NCI-H2107 (cell line): ENCODE results near the gene AGK.
"Not testable (repeated sequence)": the region's sequence is repeated elsewhere in the genome, so short reads cannot be mapped to it uniquely, and the experiment has no call there.

Source experiments
- DNase-seq: peaks from one replicate; lab custom pipeline; 2025; lab: John Stamatoyannopoulos, UW

Gene AGK

DNA sequence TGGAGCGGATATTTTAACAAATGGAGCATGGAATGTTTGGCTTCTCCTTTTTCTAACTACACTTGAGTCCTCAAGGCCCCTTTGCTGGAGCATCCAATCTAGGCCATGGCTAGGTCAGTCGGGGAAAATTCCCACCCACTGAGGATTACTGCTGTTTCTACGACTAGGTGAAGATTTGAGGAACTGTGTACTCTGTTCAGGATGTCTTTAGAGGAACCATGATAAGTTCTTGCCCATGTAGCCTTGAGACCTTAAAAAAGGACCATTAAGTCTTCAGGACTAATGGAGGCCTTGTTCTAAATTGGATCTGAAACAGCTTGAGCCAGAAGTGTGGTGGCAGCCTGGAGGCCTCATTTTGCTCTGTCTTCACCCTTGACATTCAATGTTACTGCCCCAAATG is 6.2 kb downstream of the AGK start:
- DNase-seq = no peak

DNA sequence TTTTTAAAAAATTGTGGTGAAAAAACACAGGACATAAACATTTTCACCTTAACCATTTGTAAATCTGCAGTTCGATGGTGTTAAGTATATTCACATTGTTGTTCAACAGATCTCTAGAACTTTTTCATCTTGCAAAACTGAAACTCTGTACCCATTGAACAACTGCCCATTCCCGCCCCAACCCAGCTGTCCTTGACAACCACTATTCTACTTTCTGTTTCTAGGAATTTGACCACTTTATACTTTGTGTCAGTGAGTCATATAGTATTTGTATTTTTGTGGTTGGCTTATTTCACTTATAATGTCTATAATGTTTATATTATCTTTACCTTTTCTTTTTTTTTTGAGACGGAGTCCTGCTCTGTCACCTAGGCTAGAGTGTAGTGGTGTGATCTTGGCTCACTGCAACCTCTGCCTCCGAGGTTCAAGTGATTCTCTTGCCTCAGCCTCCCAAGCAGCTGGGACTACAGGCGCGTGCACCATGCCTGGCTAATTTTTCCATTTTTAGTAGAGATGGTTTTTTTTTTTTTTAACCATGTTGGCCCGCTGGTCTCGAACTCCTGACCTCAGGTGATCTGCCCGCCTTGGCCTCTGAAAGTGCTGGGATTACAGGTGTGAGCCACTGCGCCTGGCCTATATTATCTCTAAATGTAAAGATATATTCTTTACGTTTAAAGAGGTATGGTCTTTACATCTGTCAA is 6.8 kb downstream of the AGK start:
- not testable (repeated sequence) for DNase-seq

DNA sequence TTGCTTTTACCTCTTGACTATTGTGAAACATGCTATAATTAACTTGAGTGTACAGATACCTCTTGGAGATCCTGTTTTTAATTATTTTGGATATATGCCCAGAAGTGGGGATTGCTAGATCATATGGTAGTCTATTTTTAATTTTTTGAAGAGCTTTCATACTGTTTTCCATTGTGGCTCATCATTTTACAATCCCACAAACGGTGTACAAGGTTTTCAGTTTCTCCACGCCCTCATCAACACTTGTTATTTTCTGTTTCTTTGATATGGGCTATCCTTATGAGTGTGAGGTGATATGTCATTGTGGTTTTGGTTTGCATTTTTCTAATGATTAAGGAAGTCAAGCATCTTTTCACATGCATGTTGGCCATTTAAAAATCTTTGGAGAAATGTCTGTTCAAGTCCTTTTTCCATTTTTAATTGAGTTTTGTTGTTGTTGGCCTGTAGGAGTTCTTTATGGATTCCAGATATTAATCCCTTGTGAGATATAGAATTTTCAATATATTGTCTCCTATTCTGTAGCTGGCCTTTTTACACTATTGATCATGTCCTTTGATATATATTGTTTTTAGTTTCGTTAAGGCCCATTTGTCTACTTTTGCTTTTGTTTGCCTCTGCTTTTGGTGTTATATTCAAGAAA is 7.5 kb downstream of the AGK start:
- DNase-seq = peak; percentile 79

- DNase-seq = no peak
These were observed 8.8 kb downstream of the AGK start for GRCh38 chr7:141559961-141560360.

GRCh38 chr7:141562036-141562435 is 10.8 kb downstream of the AGK start:
- DNase-seq = no peak

- no peak for DNase-seq
These were observed 11.3 kb downstream of the AGK start for GRCh38 chr7:141562543-141562942.

DNA sequence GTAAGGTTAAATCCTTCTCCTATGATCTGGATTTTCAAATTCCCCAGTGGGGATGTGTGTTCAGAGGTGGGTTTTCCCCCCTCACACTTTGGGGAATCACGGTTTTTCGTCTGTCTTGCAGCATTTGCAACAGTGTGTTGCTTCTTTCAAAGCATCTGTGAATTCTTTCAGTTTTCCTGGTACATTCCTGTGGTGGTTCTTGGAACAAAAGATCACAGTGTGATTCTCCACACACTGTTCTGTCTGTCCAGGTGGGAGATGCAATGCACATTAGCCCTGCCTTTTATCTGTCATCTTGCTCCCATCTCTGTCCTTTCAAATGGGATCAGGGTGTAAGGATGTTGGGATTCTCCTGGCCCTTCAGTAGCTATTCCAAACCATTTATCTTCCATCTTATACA is 11.8 kb downstream of the AGK start:
- no peak for DNase-seq

DNA sequence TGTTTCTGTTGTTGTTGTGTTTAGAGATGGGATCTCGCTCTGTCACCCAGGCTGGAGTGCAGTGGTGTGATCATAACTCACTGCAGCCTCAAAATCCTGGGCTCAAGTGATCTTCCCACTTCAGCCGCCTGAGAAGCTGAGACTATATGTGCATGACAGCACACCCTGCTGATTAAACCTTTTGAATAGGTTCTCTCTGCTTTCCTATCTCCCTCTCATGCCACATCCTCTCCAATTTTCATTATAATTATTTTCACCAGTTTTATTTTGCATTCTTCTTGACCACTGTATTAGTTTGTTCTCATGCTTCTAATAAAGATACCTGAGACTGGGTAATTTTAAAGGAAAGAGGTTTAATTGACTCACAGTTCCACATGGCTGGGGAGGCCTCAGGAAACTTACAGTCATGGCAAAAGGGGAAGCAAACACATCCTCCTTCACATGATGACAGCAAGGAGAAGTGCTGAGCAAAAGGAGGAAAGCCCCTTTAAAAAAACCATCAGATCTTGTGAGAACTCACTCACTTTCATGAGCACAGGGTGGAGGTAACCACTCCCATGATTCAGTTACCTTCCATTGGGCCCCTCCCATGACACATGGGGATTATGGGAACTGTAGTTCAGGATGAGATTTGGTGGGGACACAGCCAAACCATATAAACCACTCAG is 12.9 kb downstream of the AGK start:
- DNase-seq = no peak

- no peak for DNase-seq
These were observed 16.2 kb downstream of the AGK start for GRCh38 chr7:141567432-141567831.

DNA sequence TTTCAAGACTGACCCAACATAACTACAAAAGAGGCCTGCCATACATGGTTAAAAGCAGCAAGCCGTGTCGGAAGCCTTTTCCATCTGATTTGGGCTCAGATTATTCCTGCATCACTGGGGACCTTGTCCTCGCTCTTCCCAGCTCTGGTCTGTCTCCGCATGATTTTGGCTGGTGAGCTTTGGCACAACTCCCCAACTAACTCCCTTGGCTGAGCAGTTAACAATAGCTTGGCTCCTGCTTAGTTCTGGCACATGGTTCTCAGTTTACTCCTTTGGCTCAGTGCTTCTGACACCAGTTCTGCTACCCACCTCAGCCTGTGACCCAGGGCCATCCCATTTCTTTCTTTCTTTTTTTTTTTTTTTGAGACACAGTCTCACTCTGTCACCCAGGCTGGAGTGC is 17.0 kb downstream of the AGK start:
- DNase-seq = no peak

DNA sequence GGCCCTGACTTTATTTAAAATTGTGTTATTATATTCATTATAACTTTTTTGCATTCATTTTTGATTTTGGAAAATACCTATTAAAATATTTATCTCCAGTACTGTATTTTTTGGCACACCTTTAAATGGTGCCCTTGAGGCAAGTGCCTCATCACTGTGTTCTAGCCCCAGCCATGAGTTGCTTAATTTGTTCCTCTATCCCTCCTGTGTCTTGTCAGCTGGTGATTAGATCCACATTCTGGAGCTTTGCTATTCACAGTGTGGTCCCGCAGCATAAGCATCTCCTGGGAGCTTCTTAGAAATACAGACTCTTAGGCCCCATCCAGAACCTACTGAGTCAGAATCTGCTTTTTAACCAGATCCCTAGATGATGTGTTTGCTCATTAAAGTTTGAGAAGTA is 19.8 kb downstream of the AGK start:
- no peak for DNase-seq

DNA sequence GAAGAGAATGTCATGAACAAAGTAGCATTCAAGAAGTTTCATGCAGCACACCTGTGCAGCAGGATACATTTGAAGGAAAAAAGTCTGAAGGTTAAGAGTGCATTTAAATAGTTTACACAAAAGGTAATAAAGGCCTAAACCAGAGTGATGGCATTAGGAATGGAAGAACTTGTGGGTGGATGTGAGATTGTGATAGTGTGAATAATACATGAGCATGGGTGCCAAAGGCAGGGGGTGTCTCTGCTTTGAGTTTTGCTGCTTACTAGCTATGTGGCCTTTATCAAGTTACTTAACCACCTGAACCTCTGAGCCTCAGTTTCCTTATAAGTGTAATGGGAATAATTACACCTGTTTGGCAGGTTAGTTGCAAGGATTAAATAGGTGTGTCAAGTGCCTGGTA is 21.0 kb downstream of the AGK start:
- no peak for DNase-seq

GRCh38 chr7:141573511-141573910 is 22.3 kb downstream of the AGK start:
- no peak for DNase-seq

- no peak for DNase-seq
These were observed 24.0 kb downstream of the AGK start for GRCh38 chr7:141575164-141575563.

DNA sequence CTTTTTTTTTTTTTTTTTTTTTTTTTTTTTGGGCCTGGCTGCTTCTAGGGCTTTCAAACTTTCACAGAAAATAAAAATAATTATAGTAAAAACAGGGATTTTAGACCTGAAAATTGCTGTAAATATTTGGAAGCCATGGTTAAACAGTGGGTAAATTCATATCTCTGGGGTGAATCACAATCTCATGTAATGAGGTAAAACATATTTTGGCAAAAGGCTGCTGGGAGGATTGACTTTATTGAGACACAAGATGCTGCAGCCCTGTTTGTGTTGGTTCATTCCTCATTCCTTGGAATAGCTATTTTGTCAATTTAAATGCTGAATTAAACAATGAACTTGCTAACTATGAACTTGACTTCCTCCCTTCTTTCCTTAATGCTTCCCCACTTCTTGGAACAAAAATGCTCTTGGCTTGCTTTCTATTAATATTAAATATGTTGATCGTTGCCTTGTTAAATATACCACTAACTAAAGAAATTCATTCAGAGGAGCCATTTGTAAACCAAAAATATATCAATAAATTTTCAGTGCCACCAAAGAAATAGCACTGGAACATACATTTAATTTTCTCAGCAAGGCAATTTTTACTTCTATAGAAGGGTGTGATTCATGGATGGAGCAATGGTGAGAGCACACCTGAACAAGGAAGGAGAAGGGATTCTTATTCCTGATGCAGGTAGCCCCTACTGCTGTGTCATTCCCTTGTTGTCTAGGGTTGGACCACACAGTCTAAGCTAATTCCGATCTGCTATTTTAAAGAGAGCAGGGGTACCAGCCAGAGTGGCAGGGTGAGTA is 24.6 kb downstream of the AGK start:
- DNase-seq = no peak

GRCh38 chr7:141577043-141577839 is 26.0 kb downstream of the AGK start:
- no peak for DNase-seq

GRCh38 chr7:141579953-141580352 is 28.7 kb downstream of the AGK start:
- not testable (repeated sequence) for DNase-seq

- DNase-seq = not testable (repeated sequence)
These were observed 30.9 kb downstream of the AGK start for GRCh38 chr7:141582063-141582462.

DNA sequence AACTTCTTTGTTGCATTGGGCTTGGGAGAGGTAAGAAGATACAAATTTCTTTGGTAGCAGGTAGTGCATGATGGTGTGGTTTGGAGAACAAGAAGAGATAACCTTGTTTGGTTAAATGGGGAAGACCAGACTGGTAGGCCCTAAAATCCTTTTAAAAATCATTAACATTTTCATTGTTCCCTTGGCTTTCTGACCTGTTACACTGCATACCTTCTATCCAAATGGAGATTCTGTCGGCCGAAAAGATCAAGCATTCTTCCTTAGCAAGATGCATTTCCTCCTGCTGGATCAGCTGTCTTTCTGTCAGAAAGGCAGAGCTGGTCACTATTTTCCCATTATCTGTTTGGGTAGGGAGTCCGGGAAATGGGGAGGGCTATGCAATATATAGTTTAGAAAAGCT is 33.7 kb downstream of the AGK start:
- no peak for DNase-seq

- no peak for DNase-seq
These were observed 34.6 kb downstream of the AGK start for GRCh38 chr7:141585592-141586510.

DNA sequence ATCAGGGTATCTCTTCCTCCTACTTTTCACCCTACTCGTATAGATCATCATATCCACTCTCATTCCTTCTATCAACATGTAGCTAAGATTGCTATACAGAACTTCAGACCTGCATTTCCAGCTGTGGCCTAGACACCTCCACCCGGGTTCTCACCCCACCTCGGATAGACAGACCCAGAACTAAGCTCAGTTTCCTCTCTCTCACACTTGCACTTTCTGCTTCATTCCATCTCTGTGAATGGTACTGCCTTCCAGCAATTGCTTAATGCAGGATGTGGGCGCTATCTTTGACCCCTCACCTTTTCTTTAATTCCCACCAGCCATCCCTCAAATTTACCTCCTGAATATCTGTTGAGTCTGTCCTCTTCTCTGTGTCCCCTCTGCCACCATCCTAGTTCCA is 35.7 kb downstream of the AGK start:
- DNase-seq = no peak
